NCI-H2196 treated with DMSO at 0.1 percent for 48 hours (cell line): ENCODE results near the gene ID2.

Experiments
- DNase-seq: peaks from one replicate; lab custom pipeline; 2025; ENCODE audit not compliant: unreplicated experiment; lab: John Stamatoyannopoulos, UW

The ID2 gene

DNA sequence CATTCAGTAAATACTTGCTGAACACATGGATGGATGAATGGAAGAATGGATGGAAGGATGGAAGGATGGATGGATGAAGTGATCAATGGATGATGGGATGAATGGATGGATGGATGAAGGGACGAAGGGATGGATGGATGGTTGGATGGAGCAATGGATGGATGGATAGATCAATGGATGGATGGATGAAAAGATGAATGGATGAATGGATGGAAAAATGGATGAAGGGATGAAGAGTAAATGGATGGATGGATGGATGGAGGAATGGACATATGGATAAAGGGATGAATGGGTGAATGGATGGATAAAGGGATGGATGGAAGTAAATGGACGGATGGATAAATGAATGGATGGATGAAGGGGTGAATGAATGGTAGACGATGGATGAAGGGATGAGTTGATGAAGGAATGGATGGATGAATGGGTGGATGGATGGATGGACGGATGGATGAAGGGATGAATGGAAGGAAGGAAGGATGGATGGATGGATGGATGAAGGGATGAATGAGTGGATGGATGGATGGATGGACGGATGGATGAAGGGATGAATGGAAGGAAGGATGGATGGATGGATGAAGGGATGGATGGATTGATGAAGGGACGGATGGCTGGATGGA is 13.9 kb upstream of the ID2 start:
- no peak for DNase-seq

GRCh38 chr2:8669157-8669817 is 12.6 kb upstream of the ID2 start:
- DNase-seq: no peak

- DNase-seq: no peak
These were observed 11.3 kb upstream of the ID2 start for GRCh38 chr2:8670580-8670979.

GRCh38 chr2:8671176-8671575 is 10.7 kb upstream of the ID2 start:
- DNase-seq: no peak

- no peak for DNase-seq
These were observed 10.1 kb upstream of the ID2 start for GRCh38 chr2:8671802-8672201.

- no peak for DNase-seq
These were observed 8.9 kb upstream of the ID2 start for GRCh38 chr2:8672940-8673339.

- no peak for DNase-seq
These were observed 8.5 kb upstream of the ID2 start for GRCh38 chr2:8673381-8673780.

DNA sequence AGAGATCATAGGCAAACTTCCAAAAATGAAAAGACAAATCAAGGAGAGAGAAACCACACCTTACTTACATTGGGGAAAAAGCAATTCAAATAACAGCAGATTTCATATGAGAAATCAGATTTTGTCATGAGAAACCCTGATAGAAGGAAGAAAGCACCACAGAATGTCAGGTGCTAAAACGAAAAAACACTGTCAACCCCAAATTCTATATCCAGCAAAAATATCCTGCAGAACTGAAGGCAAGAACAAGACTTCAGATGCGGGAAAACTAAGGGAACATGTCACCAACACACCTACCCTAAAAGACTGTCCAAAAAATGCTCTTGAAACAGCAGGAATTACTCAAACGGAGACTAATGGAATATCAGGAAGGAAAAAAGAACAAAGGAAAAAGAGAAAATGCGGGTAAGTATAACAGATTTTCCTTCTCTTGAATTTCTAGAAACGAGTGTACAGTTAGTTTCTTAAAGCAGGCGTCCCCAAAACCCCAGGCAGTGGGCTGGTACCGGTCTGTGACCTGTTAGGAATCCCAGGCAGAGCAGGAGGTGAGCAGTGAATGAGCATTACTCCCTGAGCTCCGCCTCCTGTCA is 7.3 kb upstream of the ID2 start:
- no peak for DNase-seq

DNA sequence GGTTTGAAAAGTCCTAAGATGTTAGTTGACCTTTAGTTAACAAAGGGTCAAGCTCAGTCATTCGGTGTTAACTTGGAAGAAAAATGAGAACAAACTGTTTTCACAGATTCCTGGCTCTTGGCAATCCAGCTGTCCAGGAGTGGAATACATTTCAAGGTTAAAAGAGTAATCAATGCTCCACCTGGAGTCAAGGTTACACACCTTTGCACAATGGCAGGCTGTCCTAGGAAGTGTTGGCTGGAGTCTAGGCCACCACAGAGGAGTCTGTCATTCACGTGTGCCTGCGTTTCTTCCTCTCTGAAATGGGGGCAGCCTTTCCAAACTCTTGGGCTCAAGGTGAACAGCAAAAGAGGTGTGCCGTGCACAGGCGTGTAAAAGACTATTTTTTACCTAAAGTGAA is 6.3 kb upstream of the ID2 start:
- no peak for DNase-seq

DNA sequence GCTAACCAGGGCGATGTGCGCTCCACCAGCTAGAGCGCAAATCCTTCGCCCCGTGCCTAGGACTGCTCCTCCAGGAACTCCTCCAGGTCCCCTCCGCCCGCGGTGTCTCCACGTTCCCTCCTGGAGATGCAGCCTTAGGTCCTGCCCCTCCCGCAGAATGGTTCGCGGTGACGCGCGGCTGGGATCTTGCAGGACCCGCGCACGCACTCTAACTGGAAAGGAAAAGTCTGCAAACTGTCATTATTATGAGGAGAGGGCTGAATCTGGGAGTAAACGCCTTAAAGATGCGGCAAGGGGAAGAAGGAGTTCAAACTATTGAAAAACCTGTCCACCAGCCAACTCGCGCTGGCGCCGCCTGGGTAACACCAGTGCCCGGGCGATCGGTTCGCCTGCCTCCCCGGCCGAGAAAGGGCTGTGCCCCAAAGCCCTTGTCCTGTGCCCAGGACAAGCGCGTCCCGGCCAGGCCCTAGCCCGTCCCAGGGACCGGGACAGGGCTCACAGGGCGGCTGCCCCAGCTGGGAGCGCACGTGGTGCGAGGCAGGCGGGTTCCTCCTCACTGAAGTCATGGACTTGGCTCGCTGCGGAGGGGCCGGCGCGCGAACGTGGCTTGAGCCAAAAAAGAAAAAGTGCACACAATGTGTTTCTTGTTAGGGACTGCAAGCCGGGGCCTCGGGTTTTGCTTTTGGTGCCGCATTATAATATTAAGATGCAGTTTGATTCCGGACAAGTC is 5.5 kb upstream of the ID2 start:
- no peak for DNase-seq

- DNase-seq: peak; percentile 83
These were observed 4.8 kb upstream of the ID2 start for GRCh38 chr2:8676921-8677645.

GRCh38 chr2:8677646-8678592 is 3.9 kb upstream of the ID2 start:
- DNase-seq: peak; percentile 90

GRCh38 chr2:8678731-8679566 is 2.9 kb upstream of the ID2 start:
- DNase-seq: peak; percentile 96

DNA sequence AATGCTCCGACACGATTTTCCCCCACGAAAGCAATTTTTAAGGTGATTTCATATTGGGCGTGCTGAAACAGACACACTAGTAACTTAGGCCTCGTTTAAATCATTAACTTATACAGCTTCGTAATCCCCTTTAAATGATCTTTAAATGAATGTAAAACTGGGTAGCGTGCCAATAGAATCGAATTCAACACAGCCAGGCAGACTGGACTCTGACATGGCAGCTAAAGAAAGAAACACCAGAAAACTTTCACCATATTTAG is 2.4 kb upstream of the ID2 start:
- no peak for DNase-seq

GRCh38 chr2:8679827-8680731 is 1.8 kb upstream of the ID2 start:
- peak; percentile 64 for DNase-seq

- DNase-seq: peak; percentile 62
These were observed 765 bp upstream of the ID2 start for GRCh38 chr2:8680822-8681760.
